Upper lobe of left lung (tissue), 6 donors: Measurements from ENCODE around the gene TRIM37. TPM values are rescaled to one million over a fixed set of nuclear protein-coding genes. Genes with fewer than 3 reads are reported as not detected.
A peak's percentile ranks its signal among the peaks of the same experiment; 100 is the strongest.

ENCODE experiments used
- ATAC-seq, 2 donors: fragments of 200-7000 bp; cut with Tn5 transposase; one replicate each; pipeline ENCODE4 v1.9.1; 2022; ENCODE audit warnings: mild to moderate bottlenecking in 2 of 2, moderate library complexity in 2 of 2; ENCODE audit not compliant: low FRiP score in 2 of 2
- DNase-seq, 2 donors: peaks; one replicate each; pipeline ENCODE4 v3.0.0-alpha.2; 2019 to 2020
- H3K27ac ChIP-seq, 4 donors: fragments of 200-600 bp; sonication (generic); one replicate each; pipeline ENCODE4 v1.5.1; 2016 to 2019
- H3K27me3 ChIP-seq, 4 donors: fragments of 200-600 bp; sonication (generic); one replicate each; pipeline ENCODE4 v1.5.1; 2017 to 2019
- H3K36me3 ChIP-seq, 4 donors: fragments of 200-600 bp; sonication (generic); one replicate each; pipeline ENCODE4 v1.5.1; 2016 to 2019
- H3K4me1 ChIP-seq, 4 donors: fragments of 200-600 bp; sonication (generic); one replicate each; pipeline ENCODE4 v1.5.1; 2018 to 2019
- H3K4me3 ChIP-seq, 4 donors: fragments of 200-600 bp; sonication (generic); one replicate each; pipeline ENCODE4 v1.5.1; 2017 to 2019; ENCODE audit warnings: mild to moderate bottlenecking in 2 of 4, moderate library complexity in 1 of 4
- H3K9me3 ChIP-seq, 4 donors: fragments of 200-600 bp; sonication (generic); one replicate each; pipeline ENCODE4 v1.5.1; 2018 to 2019
- CTCF ChIP-seq, 6 experiments: fragments of 450-650 bp in 4 of 6; fragments of 200-600 bp in 2 of 6; sonication (generic) in 2 of 6; IDR thresholded peaks; one replicate each; pipeline ENCODE4 v1.5.1; 2016 to 2019; ENCODE audit warnings: antibody characterized with exemption in 6 of 6
- EP300 ChIP-seq, 4 donors: sonication (generic); formaldehyde crosslinking; IDR thresholded peaks; one replicate each; pipeline ENCODE4 v1.5.1; 2017; ENCODE audit warnings: antibody characterized with exemption in 4 of 4, control low read depth in 2 of 4
- POLR2A ChIP-seq, 4 donors: fragments of 450-650 bp; IDR thresholded peaks; one replicate each; pipeline ENCODE4 v1.5.1; 2016 to 2017; ENCODE audit warnings: antibody characterized with exemption in 4 of 4, mild to moderate bottlenecking in 2 of 4
- POLR2AphosphoS5 ChIP-seq, 2 donors: sonication (generic); formaldehyde crosslinking; IDR thresholded peaks; one replicate each; pipeline ENCODE4 v1.5.1; 2017; ENCODE audit warnings: antibody characterized with exemption in 2 of 2
- WGBS, 2 donors: methylation state at CpG; one replicate each; pipeline ENCODE4 v1.1.5; 2017 to 2018; 5-methylcytosine and 5-hydroxymethylcytosine counted together
- total RNA-seq, 6 donors: library from RNA; depleted of rRNA in 4 of 6; stranded (reverse); fragments of >200 nt in 4 of 6; gene quantifications; one replicate each; pipeline versions ENCODE4 v1.1.0 to v1.2.1, GENCODE V29; 2016 to 2021
- donor health status: DM: no; HTN: no; CAD: no; lungs with moderate emphysema.
- donor health status: DM: no; HTN: yes; CAD: no; lungs with severe emphysema.

The TRIM37 gene
- total RNA-seq, 6 donors from 2014 or later: 13.0 to 30.4 (median 21.5) TPM

GRCh38 chr17:59030811-59031210 lies 75.9 kb downstream of the TRIM37 start:
- Histone ChIP-seq H3K27me3 (no peaks in the 10 kb centered on the region), H3K27ac (no peak overlapping the region), H3K36me3 (peaks cover 0 to 43% (median 0%) of the 10 kb centered on the region in 4 donors), H3K4me3 (no peak overlapping the region), H3K9me3 (no peaks in the 10 kb centered on the region), H3K4me1 (peaks cover 0 to 7% (median 3%) of the 10 kb centered on the region in 4 donors)
- ATAC-seq: no peak
- 97 to 100% methylated on average over 1 of the region's 1 CpG for WGBS, 2 donors
- DNase-seq: no peak
- TF ChIP-seq POLR2A (IDR thresholded peaks at IDR 0.05): no peak
- no peak for TF ChIP-seq CTCF (IDR thresholded peaks at IDR 0.05)

GRCh38 chr17:59028328-59028727 lies 78.4 kb downstream of the TRIM37 start:
- H3K36me3 ChIP-seq: peaks cover 0 to 33% (median 0%) of the 10 kb centered on the region in 4 donors
- no peaks in the 10 kb centered on the region for H3K9me3 ChIP-seq
- ATAC-seq: no peak
- TF ChIP-seq POLR2AphosphoS5 (IDR thresholded peaks at IDR 0.05) (no peak), POLR2A (IDR thresholded peaks at IDR 0.05) (no peak), EP300 (IDR thresholded peaks at IDR 0.05) (no peak), CTCF (IDR thresholded peaks at IDR 0.05) (no peak)
- H3K27ac ChIP-seq: no peak overlapping the region
- 91 to 93% methylated on average over 6 of the region's 6 CpGs for WGBS, 2 donors
- no peak overlapping the region for H3K4me3 ChIP-seq
- no peak for DNase-seq
- H3K27me3 ChIP-seq: no peaks in the 10 kb centered on the region
- H3K4me1 ChIP-seq: peaks cover 0 to 7% (median 3%) of the 10 kb centered on the region in 4 donors

- TF ChIP-seq POLR2AphosphoS5 (IDR thresholded peaks at IDR 0.05) (no peak), EP300 (IDR thresholded peaks at IDR 0.05) (no peak), CTCF (IDR thresholded peaks at IDR 0.05) (no peak), POLR2A (IDR thresholded peaks at IDR 0.05) (no peak)
- H3K27ac ChIP-seq: no peak overlapping the region
- peaks cover 0 to 27% (median 0%) of the 10 kb centered on the region in 4 donors for H3K36me3 ChIP-seq
- ATAC-seq: no peak
- DNase-seq: no peak
- no peaks in the 10 kb centered on the region for H3K9me3 ChIP-seq
- H3K27me3 ChIP-seq: no peaks in the 10 kb centered on the region
- 46 to 75% methylated on average over 4 of the region's 4 CpGs for WGBS, 2 donors
- H3K4me1 ChIP-seq: peaks cover 0 to 7% (median 3%) of the 10 kb centered on the region in 4 donors
- H3K4me3 ChIP-seq: no peak overlapping the region
Measured at GRCh38 chr17:59027750-59028149, 78.9 kb downstream of the TRIM37 start.

- H3K9me3 ChIP-seq: no peaks in the 10 kb centered on the region
- H3K4me1 ChIP-seq: peaks cover 0 to 7% (median 3%) of the 10 kb centered on the region in 4 donors
- no peak for TF ChIP-seq POLR2AphosphoS5 (IDR thresholded peaks at IDR 0.05)
- TF ChIP-seq POLR2A (IDR thresholded peaks at IDR 0.05): no peak
- TF ChIP-seq CTCF (IDR thresholded peaks at IDR 0.05): no peak
- TF ChIP-seq EP300 (IDR thresholded peaks at IDR 0.05): no peak
- no peak overlapping the region for H3K27ac ChIP-seq
- H3K4me3 ChIP-seq: no peak overlapping the region
- H3K36me3 ChIP-seq: peaks cover 0 to 20% (median 0%) of the 10 kb centered on the region in 4 donors
- H3K27me3 ChIP-seq: no peaks in the 10 kb centered on the region
- peak in 1 of 2 donors; percentile 23 for DNase-seq
- peak in 1 of 2 donors; percentile 24 for ATAC-seq
- 44 to 68% methylated on average over 1 of the region's 1 CpG for WGBS, 2 donors
Measured at GRCh38 chr17:59026176-59026939, 80.3 kb downstream of the TRIM37 start.

- no peaks in the 10 kb centered on the region for H3K9me3 ChIP-seq
- no peaks in the 10 kb centered on the region for H3K27me3 ChIP-seq
- no peak for ATAC-seq
- H3K4me1 ChIP-seq: peaks cover 0 to 7% (median 3%) of the 10 kb centered on the region in 4 donors
- H3K4me3 ChIP-seq: no peak overlapping the region
- no peak for DNase-seq
- H3K27ac ChIP-seq: no peak overlapping the region
- WGBS, 2 donors: 94 to 95% methylated on average over 2 of the region's 2 CpGs
- no peak for TF ChIP-seq EP300 (IDR thresholded peaks at IDR 0.05)
- TF ChIP-seq POLR2AphosphoS5 (IDR thresholded peaks at IDR 0.05): no peak
- no peak for TF ChIP-seq CTCF (IDR thresholded peaks at IDR 0.05)
- TF ChIP-seq POLR2A (IDR thresholded peaks at IDR 0.05): no peak
- peaks cover 0 to 24% (median 0%) of the 10 kb centered on the region in 4 donors for H3K36me3 ChIP-seq
Measured at GRCh38 chr17:59024916-59025315, 81.8 kb downstream of the TRIM37 start.
